ENCODE results near the gene DHX8. TPM values are rescaled to one million over a fixed set of nuclear protein-coding genes. Genes with fewer than 3 reads are reported as not detected.
A peak's percentile ranks its signal among the peaks of the same experiment; 100 is the strongest.

Gene DHX8
- total and polyA plus RNA-seq, 7 donors = 13.4 to 42.5 (median 27.5) TPM

- H3K27me3 ChIP-seq (ENCODE audit: insufficient read depth in 3 of 3, low read length in 2 of 3) = no peaks in the 10 kb centered on the region
- H3K27ac ChIP-seq = peak overlapping the region; percentile 71
- TF ChIP-seq CTCF (IDR thresholded peaks at IDR 0.05) = no peak
- H3K4me3 ChIP-seq = peak overlapping the region; percentile 55
- peak; percentile 81 to 86 (median 82) for ATAC-seq
- peak; percentile 65 to 79 for DNase-seq
- intact Hi-C loops (cut with DNase I) = no loop called here
- peaks cover 27% of the 10 kb centered on the region for H3K4me1 ChIP-seq
- no peaks in the 10 kb centered on the region for H3K9me3 ChIP-seq
- H3K36me3 ChIP-seq (ENCODE audit: insufficient read depth in 1 of 2, low read depth in 1 of 2) = peaks cover 0 to 13% of the 10 kb centered on the region in 2 donors
- 4 to 6% (median 5%) methylated on average over 20 to 23 of the region's 23 CpGs for WGBS, 3 donors
Observed at GRCh38 chr17:43530288-43531081, 46.7 kb downstream of the DHX8 start.

- peaks cover 27% of the 10 kb centered on the region for H3K4me1 ChIP-seq
- H3K36me3 ChIP-seq (ENCODE audit: insufficient read depth in 1 of 2, low read depth in 1 of 2) = peaks cover 0 to 9% of the 10 kb centered on the region in 2 donors
- intact Hi-C loops (cut with DNase I) = no loop called here
- no peaks in the 10 kb centered on the region for H3K9me3 ChIP-seq
- peak overlapping the region; percentile 71 for H3K27ac ChIP-seq
- peak overlapping the region; percentile 55 for H3K4me3 ChIP-seq
- TF ChIP-seq CTCF (IDR thresholded peaks at IDR 0.05) = no peak
- ATAC-seq (no peak), DNase-seq (no peak)
- H3K27me3 ChIP-seq (ENCODE audit: insufficient read depth in 3 of 3, low read length in 2 of 3) = no peaks in the 10 kb centered on the region
- 13 to 28% (median 24%) methylated on average over 3 of the region's 3 CpGs for WGBS, 3 donors
Observed at GRCh38 chr17:43531082-43531378, 47.3 kb downstream of the DHX8 start.

- Histone ChIP-seq H3K4me1 (peaks cover 27% of the 10 kb centered on the region), H3K27me3 (ENCODE audit: insufficient read depth in 3 of 3, low read length in 2 of 3) (no peaks in the 10 kb centered on the region), H3K4me3 (no peak overlapping the region), H3K27ac (no peak overlapping the region), H3K36me3 (ENCODE audit: insufficient read depth in 1 of 2, low read depth in 1 of 2) (no peaks in the 10 kb centered on the region), H3K9me3 (no peaks in the 10 kb centered on the region)
- 86 to 92% (median 87%) methylated on average over 8 of the region's 8 CpGs for WGBS, 3 donors
- no peak for DNase-seq
- TF ChIP-seq CTCF (IDR thresholded peaks at IDR 0.05) = no peak
- ATAC-seq = no peak
- intact Hi-C loops (cut with DNase I) = no loop called here
Observed at GRCh38 chr17:43531955-43532354, 48.2 kb downstream of the DHX8 start.

- no peak for TF ChIP-seq CTCF (IDR thresholded peaks at IDR 0.05)
- DNase-seq (no peak), ATAC-seq (no peak)
- no peaks in the 10 kb centered on the region for H3K36me3 ChIP-seq (ENCODE audit: insufficient read depth in 1 of 2, low read depth in 1 of 2)
- no peaks in the 10 kb centered on the region for H3K27me3 ChIP-seq (ENCODE audit: insufficient read depth in 3 of 3, low read length in 2 of 3)
- intact Hi-C loops (cut with DNase I) = no loop called here
- WGBS, 3 donors = 88 to 91% (median 89%) methylated on average over 10 of the region's 10 CpGs
- H3K4me1 ChIP-seq = peaks cover 27% of the 10 kb centered on the region
- H3K4me3 ChIP-seq = no peak overlapping the region
- no peak overlapping the region for H3K27ac ChIP-seq
- H3K9me3 ChIP-seq = no peaks in the 10 kb centered on the region
Observed at GRCh38 chr17:43532581-43532980, 48.8 kb downstream of the DHX8 start.

GRCh38 chr17:43533699-43534098 is 49.9 kb downstream of the DHX8 start:
- ATAC-seq = no peak

More at GRCh38 chr17:43533699-43534098, 49.9 kb downstream of the DHX8 start:
- no peak for TF ChIP-seq CTCF (IDR thresholded peaks at IDR 0.05)
- H3K36me3 ChIP-seq (ENCODE audit: insufficient read depth in 1 of 2, low read depth in 1 of 2) = no peaks in the 10 kb centered on the region
- intact Hi-C loops (cut with DNase I) = no loop called here
- no peaks in the 10 kb centered on the region for H3K27me3 ChIP-seq (ENCODE audit: insufficient read depth in 3 of 3, low read length in 2 of 3)
- peaks cover 23% of the 10 kb centered on the region for H3K4me1 ChIP-seq
- no peak for DNase-seq
- H3K4me3 ChIP-seq = no peak overlapping the region
- no peaks in the 10 kb centered on the region for H3K9me3 ChIP-seq
- 95 to 97% (median 96%) methylated on average over 4 of the region's 4 CpGs for WGBS, 3 donors
- H3K27ac ChIP-seq = no peak overlapping the region

Data from psoas muscle (tissue), 8 donors.